Tibial nerve (tissue), 3 donors: Measurements from ENCODE around the gene PKNOX1.

Experiments used
- CTCF ChIP-seq, 5 experiments: fragments of 200-600 bp in 3 of 5; fragments of 450-650 bp in 2 of 5; sonication (generic) in 3 of 5; IDR thresholded peaks; one replicate each; pipeline ENCODE4 v1.5.1; 2016 to 2019; ENCODE audit warnings: antibody characterized with exemption in 5 of 5, mild to moderate bottlenecking in 3 of 5, moderate library complexity in 2 of 5
- POLR2A ChIP-seq, 2 donors: fragments of 450-650 bp; IDR thresholded peaks; one replicate each; pipeline ENCODE4 v1.6.1; 2017; ENCODE audit warnings: antibody characterized with exemption in 2 of 2, mild to moderate bottlenecking in 2 of 2, moderate library complexity in 2 of 2

DNA sequence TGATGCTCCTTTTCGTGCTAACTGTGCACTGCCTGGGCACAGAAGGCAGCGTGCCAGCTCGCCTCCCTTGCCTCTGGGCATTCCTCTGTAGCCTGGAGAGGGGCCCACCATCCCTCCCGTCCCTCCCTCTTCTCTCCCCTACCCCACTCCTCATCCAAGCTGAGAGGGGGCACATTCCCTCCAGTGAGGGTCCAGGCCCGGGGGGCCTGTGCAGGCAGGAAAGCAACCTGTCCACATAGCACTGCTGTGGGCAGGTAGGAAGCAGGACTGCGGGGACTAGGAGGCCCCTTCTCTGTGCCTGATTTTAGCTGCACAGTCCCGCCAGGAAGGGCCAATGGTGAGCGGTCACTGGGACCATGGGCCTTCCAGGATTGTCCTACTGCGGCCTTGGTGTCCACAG, 10.3 kb upstream of the PKNOX1 start:
- TF ChIP-seq CTCF (IDR thresholded peaks at IDR 0.05) = no peak
- TF ChIP-seq POLR2A (IDR thresholded peaks at IDR 0.05) = no peak
